K562 (cell line): ENCODE data around the gene DISC1. TPM values are rescaled to one million over a fixed set of nuclear protein-coding genes. Genes with fewer than 3 reads are reported as not detected.
A peak's percentile ranks its signal among the peaks of the same experiment; 100 is the strongest.

Experiments
- ATAC-seq: fragments of 200-7000 bp; cut with Tn5 transposase; 3 replicates; pipeline ENCODE4 v1.9.1; 2020; ENCODE audit warnings: moderate library complexity
- BruUV-seq: library from RNA; stranded (reverse); fragments of 400-500 nt; replicated peaks from 2 replicates; lab custom pipeline; 2021; lab: Mats Ljungman, UMichigan
- CTCF ChIA-PET: fragments of 300-600 bp; formaldehyde crosslinking; extraction: SDS; loops from one replicate; lab custom pipeline; 2021; ENCODE audit warnings: low intra/inter-chr PET ratio; lab: Yijun Ruan, JAX
- POLR2A ChIA-PET: fragments of 300-600, 350-650 bp; sonication (Branson Sonifier 250); formaldehyde crosslinking; extraction: SDS; loops from one replicate; lab custom pipeline; 2021; ENCODE audit warnings: antibody characterized with exemption, inconsistent platforms; lab: Yijun Ruan, JAX
- DNase-seq, 4 experiments: peaks; one replicate each; pipeline versions ENCODE4 v3.0.0 to v3.0.0-alpha.2; 2011 to 2018; ENCODE audit warnings: low spot score in 3 of 4, mixed read lengths in 3 of 4; ENCODE audit errors: extremely low read depth in 1 of 4
- FAIRE-seq: peaks from 2 replicates; lab custom pipeline; 2011; peaks lifted over from hg19 to GRCh38; lab: Jason Lieb, UNC
- H2AFZ ChIP-seq: 2 replicates; pipeline ENCODE4 v1.6.0; 2011; ENCODE audit warnings: low read depth, low read length, control low read depth, inconsistent platforms
- H3K27ac ChIP-seq: fragments of 200-600 bp; 3 replicates; pipeline ENCODE4 v1.8.0; 2011; ENCODE audit warnings: low read depth, mild to moderate bottlenecking, control low read depth, inconsistent platforms, low read length, moderate library complexity, mixed read lengths; ENCODE audit errors: extremely low read depth
- H3K27me3 ChIP-seq, 2 experiments: fragments of 300-600 bp in 1 of 2; 2 replicates in 1 of 2; 3 replicates in 1 of 2; pipeline versions ENCODE4 v1.6.0 to v1.8.0; 2011; ENCODE audit warnings: inconsistent platforms in 2 of 2, low read length in 2 of 2, mild to moderate bottlenecking in 1 of 2, mixed read lengths in 1 of 2, moderate library complexity in 1 of 2; ENCODE audit not compliant: control insufficient read depth in 2 of 2, insufficient read depth in 2 of 2
- H3K36me3 ChIP-seq: fragments of 300-600 bp; 3 replicates; pipeline ENCODE4 v1.8.0; 2011; ENCODE audit warnings: mild to moderate bottlenecking, low read length, inconsistent platforms; ENCODE audit not compliant: control insufficient read depth, insufficient read depth
- H3K4me1 ChIP-seq, 2 experiments: fragments of 200-600 bp in 1 of 2; replicated peaks in 1 of 2; 2 replicates in 1 of 2; 3 replicates in 1 of 2; pipeline versions ENCODE4 v1.5.1 to v1.8.0; 2011; ENCODE audit warnings: inconsistent platforms in 2 of 2, low read length in 2 of 2, mild to moderate bottlenecking in 1 of 2, mixed read lengths in 1 of 2, moderate library complexity in 1 of 2; ENCODE audit not compliant: control insufficient read depth in 2 of 2, insufficient read depth in 2 of 2
- H3K4me2 ChIP-seq: 2 replicates; pipeline ENCODE4 v1.6.1; 2011; ENCODE audit warnings: low read length, control low read depth, inconsistent platforms, mixed read lengths; ENCODE audit not compliant: insufficient read depth
- H3K4me3 ChIP-seq: fragments of 200-600 bp; sonication (generic), shearing (Covaris generic); 2 replicates; pipeline ENCODE4 v1.5.1; 2016; ENCODE audit warnings: control low read depth, inconsistent platforms
- H3K79me2 ChIP-seq: fragments of 200-600 bp; 3 replicates; pipeline ENCODE4 v1.8.0; 2011; ENCODE audit warnings: low read length, inconsistent platforms; ENCODE audit not compliant: control insufficient read depth, insufficient read depth
- H3K9ac ChIP-seq, 2 experiments: 2 replicates each; pipeline versions ENCODE4 v1.6.0 to v1.6.1; 2011; ENCODE audit warnings: low read depth in 2 of 2, low read length in 2 of 2, control low read depth in 1 of 2, inconsistent platforms in 1 of 2, mild to moderate bottlenecking in 1 of 2, mixed read lengths in 1 of 2; ENCODE audit not compliant: insufficient read depth in 1 of 2
- H3K9me1 ChIP-seq: one replicate; pipeline ENCODE4 v1.6.0; 2011; ENCODE audit warnings: inconsistent platforms, mild to moderate bottlenecking, low read length, moderate library complexity; ENCODE audit not compliant: control insufficient read depth, insufficient read depth
- H3K9me3 ChIP-seq: replicated peaks from 2 replicates; pipeline ENCODE4 v1.5.1; 2011; ENCODE audit warnings: low read depth, low read length, inconsistent platforms; ENCODE audit not compliant: control insufficient read depth, insufficient read depth
- H4K20me1 ChIP-seq: replicated peaks from 2 replicates; pipeline ENCODE4 v1.6.1; 2011; ENCODE audit warnings: low read length, inconsistent platforms, mixed read lengths; ENCODE audit not compliant: control insufficient read depth, insufficient read depth
- BCOR ChIP-seq: fragments of 450-650 bp; IDR thresholded peaks from 2 replicates; pipeline ENCODE4 v1.6.1; 2016
- E2F4 ChIP-seq: sonication (generic); formaldehyde crosslinking; IDR thresholded peaks from 2 replicates; pipeline ENCODE4 v1.8.0; 2022; ENCODE audit warnings: mild to moderate bottlenecking, low read depth, missing genetic modification reagents
- ID3 ChIP-seq, 2 experiments: fragments of 250-450 bp in 1 of 2; fragments of 450-650 bp in 1 of 2; sonication (Bioruptor Pico) in 1 of 2; IDR thresholded peaks; 2 replicates each; pipeline versions ENCODE4 v1.6.1 to v1.8.0; 2016 to 2021; ENCODE audit warnings: mild to moderate bottlenecking in 2 of 2, moderate library complexity in 2 of 2, missing compliant biosample characterization in 1 of 2, missing genetic modification characterization in 1 of 2
- MXI1 ChIP-seq: IDR thresholded peaks from 2 replicates; pipeline ENCODE4 v1.6.1; 2011; ENCODE audit warnings: low read depth, mild to moderate bottlenecking, improper control_type of control experiment, low read length
- NR2C1 ChIP-seq, 2 experiments: fragments of 450-650 bp; IDR thresholded peaks; 2 replicates each; pipeline ENCODE4 v1.6.1; 2017; ENCODE audit warnings: mild to moderate bottlenecking in 2 of 2, antibody characterized with exemption in 1 of 2, inconsistent platforms in 1 of 2, missing compliant biosample characterization in 1 of 2, missing genetic modification characterization in 1 of 2
- RBBP5 ChIP-seq: fragments of 200-600 bp; sonication (generic); IDR thresholded peaks from 2 replicates; pipeline ENCODE4 v1.6.1; 2012; ENCODE audit warnings: borderline replicate concordance, mild to moderate bottlenecking, low read length, control low read depth, inconsistent platforms; ENCODE audit not compliant: insufficient read depth, poor library complexity, severe bottlenecking
- SETDB1 ChIP-seq: IDR thresholded peaks from one replicate; pipeline ENCODE4 v1.6.1; 2012; ENCODE audit warnings: low read length, control low read depth, inconsistent platforms
- TFAM ChIP-seq: fragments of 250-450 bp; sonication (Bioruptor Pico); conservative IDR thresholded peaks from 2 replicates; pipeline ENCODE4 v1.5.0; 2021; ENCODE audit warnings: mild to moderate bottlenecking, moderate library complexity
- VEZF1 ChIP-seq: fragments of 200-800 bp; sonication (Bioruptor generic); IDR thresholded peaks from 2 replicates; pipeline ENCODE4 v1.6.1; 2017; ENCODE audit warnings: missing genetic modification characterization, missing compliant biosample characterization
- ZBTB9 ChIP-seq: fragments of 450-650 bp; formaldehyde crosslinking; IDR thresholded peaks from 2 replicates; pipeline ENCODE4 v1.4.0; 2020; ENCODE audit warnings: mild to moderate bottlenecking, moderate library complexity
- WGBS: fragments of 100-300 bp; shearing (Covaris generic); methylation state at CpG from one replicate; pipeline ENCODE4 v1.1.6; 2016; ENCODE audit warnings: low coverage, mixed read lengths; ENCODE audit not compliant: insufficient coverage; ENCODE audit errors: missing lambda C conversion rate; 5-methylcytosine and 5-hydroxymethylcytosine counted together
- in situ Hi-C: fragments of 300-500 bp; cut with MboI; formaldehyde crosslinking; loops from 4 replicates; pipeline ENCODE4 v1.15.0; 2018; ENCODE audit warnings: inconsistent platforms, mixed read lengths
- intact Hi-C: fragments of 100-400 bp; cut with micrococcal nuclease; formaldehyde crosslinking; loops from 2 replicates; pipeline ENCODE4 v1.14.2; 2022
- polyA plus RNA-seq, 8 experiments: library from polyadenylated mRNA; depleted of rRNA in 4 of 8; stranded (reverse) in 5 of 8; unstranded in 3 of 8; fragments of >200 nt; fragmentation: Nextera tagmentation in 2 of 8; fragmentation: Illumina TruSeq in 1 of 8; extraction: Ambion mirVana in 2 of 8; extraction: Trizol in 1 of 8; gene quantifications; 2 replicates each; pipeline versions ENCODE4 v1.2.1 to v1.2.3, GENCODE V29; 2011 to 2014; ENCODE audit warnings: inconsistent platforms in 1 of 8, missing spikeins in 1 of 8
- total RNA-seq, 7 experiments: library from RNA; depleted of rRNA in 6 of 7; stranded (reverse); fragments of >200 nt in 6 of 7; fragmentation: Illumina TruSeq in 2 of 7; extraction: Trizol in 2 of 7; gene quantifications; 2 replicates each; pipeline versions ENCODE4 v1.2.1 to v1.2.3, GENCODE V29; 2011 to 2021; ENCODE audit warnings: low replicate concordance in 1 of 7
- TF ChIP-seq, protein P1 (sequence below): fragments of 450-650 bp; conservative IDR thresholded peaks from 2 replicates; pipeline ENCODE4 v1.6.1; 2016; ENCODE audit warnings: missing genetic modification characterization, low read depth, mild to moderate bottlenecking, control low read depth, missing compliant biosample characterization

The DISC1 gene
- total and polyA plus RNA-seq, 9 of the 15 experiments (the other 6 are each of a cell fraction or from before 2014, with no cell fraction given): 0.01 to 0.11 (median 0.08) TPM; not detected in 1

- Histone ChIP-seq H3K4me1 (no peaks in the 10 kb centered on the region), H3K4me3 (no peak overlapping the region), H3K9me3 (no peaks in the 10 kb centered on the region), H3K27ac (no peak overlapping the region), H3K4me2 (no peak overlapping the region), H3K9me1 (no peaks in the 10 kb centered on the region), H3K36me3 (no peaks in the 10 kb centered on the region), H4K20me1 (no peaks in the 10 kb centered on the region), H3K27me3 (peaks cover 22 to 29% of the 10 kb centered on the region in 2 experiments; a peak in 4 of 5 replicates), H3K9ac (no peak overlapping the region), H3K79me2 (no peaks in the 10 kb centered on the region), H2AFZ (no peak overlapping the region)
- DNase-seq (no peak), FAIRE-seq (no peak), ATAC-seq (peak; percentile 34; the same call in 2 of the 3 replicates)
- BruUV-seq: no TSS peak
- CTCF ChIA-PET: no interaction called here
- POLR2A ChIA-PET: no interaction called here
- TF ChIP-seq RBBP5 (no peak), ID3 (CRISPR knock-in tag; IDR thresholded peaks at IDR 0.05) (no peak), ID3 (tag; IDR thresholded peaks at IDR 0.05) (no peak), E2F4 (CRISPR knock-in tag) (no peak), ZBTB9 (CRISPR knock-in tag) (no peak), TFAM (CRISPR knock-in tag) (no peak), NR2C1 (IDR thresholded peaks at IDR 0.05) (no peak), NR2C1 (tag; IDR thresholded peaks at IDR 0.05) (no peak), VEZF1 (CRISPR knock-in tag) (no peak), SETDB1 (no peak), MXI1 (no peak), BCOR (no peak)
- TF ChIP-seq, protein P1, sequence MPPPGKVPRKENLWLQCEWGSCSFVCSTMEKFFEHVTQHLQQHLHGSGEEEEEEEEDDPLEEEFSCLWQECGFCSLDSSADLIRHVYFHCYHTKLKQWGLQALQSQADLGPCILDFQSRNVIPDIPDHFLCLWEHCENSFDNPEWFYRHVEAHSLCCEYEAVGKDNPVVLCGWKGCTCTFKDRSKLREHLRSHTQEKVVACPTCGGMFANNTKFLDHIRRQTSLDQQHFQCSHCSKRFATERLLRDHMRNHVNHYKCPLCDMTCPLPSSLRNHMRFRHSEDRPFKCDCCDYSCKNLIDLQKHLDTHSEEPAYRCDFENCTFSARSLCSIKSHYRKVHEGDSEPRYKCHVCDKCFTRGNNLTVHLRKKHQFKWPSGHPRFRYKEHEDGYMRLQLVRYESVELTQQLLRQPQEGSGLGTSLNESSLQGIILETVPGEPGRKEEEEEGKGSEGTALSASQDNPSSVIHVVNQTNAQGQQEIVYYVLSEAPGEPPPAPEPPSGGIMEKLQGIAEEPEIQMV (tag): no peak
- intact Hi-C loops (no loop called here), in situ Hi-C loops (no loop called here)
- WGBS: 0% methylated on average over 7 of the region's 7 CpGs
These were observed 51.4 kb downstream of the DISC1 start for GRCh38 chr1:231678011-231678432.
